ENCODE results near the gene PDE4D.

DNA sequence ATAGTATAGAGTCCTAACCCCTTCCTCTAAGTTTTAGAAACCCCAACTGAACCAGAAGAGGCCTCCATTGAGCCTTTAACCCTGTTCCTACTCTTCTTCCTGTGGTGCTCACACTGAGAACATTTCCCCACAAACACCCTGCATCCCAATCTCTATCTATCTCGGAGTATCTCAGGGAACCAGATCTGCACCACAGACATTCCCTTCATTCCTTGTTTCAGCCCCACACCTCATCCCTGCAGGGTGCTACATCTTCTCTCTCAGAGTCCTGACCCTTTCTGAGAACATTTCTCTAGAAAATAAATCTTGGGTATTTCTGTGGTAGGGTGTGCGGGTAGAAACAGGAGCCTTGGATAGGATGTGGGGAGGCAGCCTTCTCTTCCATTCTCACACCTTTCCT is 507.8 kb downstream of the PDE4D start:
- TF ChIP-seq, protein P1, sequence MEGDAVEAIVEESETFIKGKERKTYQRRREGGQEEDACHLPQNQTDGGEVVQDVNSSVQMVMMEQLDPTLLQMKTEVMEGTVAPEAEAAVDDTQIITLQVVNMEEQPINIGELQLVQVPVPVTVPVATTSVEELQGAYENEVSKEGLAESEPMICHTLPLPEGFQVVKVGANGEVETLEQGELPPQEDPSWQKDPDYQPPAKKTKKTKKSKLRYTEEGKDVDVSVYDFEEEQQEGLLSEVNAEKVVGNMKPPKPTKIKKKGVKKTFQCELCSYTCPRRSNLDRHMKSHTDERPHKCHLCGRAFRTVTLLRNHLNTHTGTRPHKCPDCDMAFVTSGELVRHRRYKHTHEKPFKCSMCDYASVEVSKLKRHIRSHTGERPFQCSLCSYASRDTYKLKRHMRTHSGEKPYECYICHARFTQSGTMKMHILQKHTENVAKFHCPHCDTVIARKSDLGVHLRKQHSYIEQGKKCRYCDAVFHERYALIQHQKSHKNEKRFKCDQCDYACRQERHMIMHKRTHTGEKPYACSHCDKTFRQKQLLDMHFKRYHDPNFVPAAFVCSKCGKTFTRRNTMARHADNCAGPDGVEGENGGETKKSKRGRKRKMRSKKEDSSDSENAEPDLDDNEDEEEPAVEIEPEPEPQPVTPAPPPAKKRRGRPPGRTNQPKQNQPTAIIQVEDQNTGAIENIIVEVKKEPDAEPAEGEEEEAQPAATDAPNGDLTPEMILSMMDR (optimal IDR thresholded peaks at IDR 0.05 in 1 of 3, IDR thresholded peaks at IDR 0.05 in 1 of 3, conservative IDR thresholded peaks at IDR 0.05 in 1 of 3; ENCODE audit: extremely low read depth in 1 of 3, insufficient read depth in 2 of 3, low read length in 3 of 3): no peak
- TF ChIP-seq EZH2 (IDR thresholded peaks at IDR 0.05; ENCODE audit: low read length): no peak
